Caco-2 (cell line): ENCODE measurements around the gene SMCO4. TPM values are rescaled to one million over a fixed set of nuclear protein-coding genes. Genes with fewer than 3 reads are reported as not detected.

Experiments
- BruUV-seq: library from RNA; stranded (reverse); fragments of 400-500 nt; replicated peaks from 2 replicates; lab custom pipeline; 2021; lab: Mats Ljungman, UMichigan
- CTCF ChIA-PET: fragments of 300-600 bp; sonication (Branson Sonifier 250); formaldehyde crosslinking; loops from one replicate; lab custom pipeline; 2022; ENCODE audit warnings: antibody characterized with exemption; lab: Charles Lee
- POLR2A ChIA-PET: fragments of 300-600 bp; sonication (Branson Sonifier 250); formaldehyde crosslinking; loops from one replicate; lab custom pipeline; 2022; ENCODE audit warnings: antibody characterized with exemption; lab: Charles Lee
- DNase-seq, 2 experiments: peaks; one replicate each; pipeline versions ENCODE4 v3.0.0 to v3.0.0-alpha.2; 2020 to 2022
- H3K27me3 ChIP-seq: replicated peaks from 2 replicates; pipeline ENCODE4 v1.6.0; 2011; ENCODE audit warnings: low read length; ENCODE audit not compliant: control insufficient read depth, insufficient read depth
- H3K36me3 ChIP-seq: 2 replicates; pipeline ENCODE4 v1.5.1; 2011; ENCODE audit warnings: low read length; ENCODE audit not compliant: control insufficient read depth, insufficient read depth
- H3K4me1 ChIP-seq: fragments of 250-450 bp; sonication (Bioruptor Pico); 2 replicates; pipeline ENCODE4 v1.5.1; 2020; ENCODE audit warnings: mild to moderate bottlenecking
- H3K4me3 ChIP-seq: 2 replicates; pipeline ENCODE4 v1.5.1; 2011; ENCODE audit warnings: low read depth, mild to moderate bottlenecking, control low read depth, low read length
- H3K9me3 ChIP-seq: fragments of 250-450 bp; sonication (Bioruptor Pico); 2 replicates; pipeline ENCODE4 v1.5.1; 2020; ENCODE audit warnings: mild to moderate bottlenecking, moderate library complexity
- H3K27ac Mint-ChIP-seq: one replicate; pipeline ENCODE4 v1.8.0; 2022; ENCODE audit warnings: mixed read lengths; ENCODE audit not compliant: unreplicated experiment
- H3K27me3 Mint-ChIP-seq: one replicate; pipeline ENCODE4 v1.8.0; 2022; ENCODE audit warnings: mixed read lengths; ENCODE audit not compliant: insufficient read depth, unreplicated experiment
- H3K36me3 Mint-ChIP-seq: one replicate; pipeline ENCODE4 v1.8.0; 2022; ENCODE audit warnings: mild to moderate bottlenecking, mixed read lengths; ENCODE audit not compliant: insufficient read depth, unreplicated experiment
- H3K4me1 Mint-ChIP-seq: one replicate; pipeline ENCODE4 v1.8.0; 2022; ENCODE audit warnings: low read depth, mixed read lengths; ENCODE audit not compliant: unreplicated experiment
- H3K4me3 Mint-ChIP-seq: one replicate; pipeline ENCODE4 v1.8.0; 2022; ENCODE audit warnings: mild to moderate bottlenecking, moderate library complexity, mixed read lengths; ENCODE audit not compliant: unreplicated experiment
- H3K9me3 Mint-ChIP-seq: one replicate; pipeline ENCODE4 v1.8.0; 2022; ENCODE audit warnings: mixed read lengths; ENCODE audit not compliant: unreplicated experiment
- CTCF ChIP-seq, 2 experiments: fragments of 200-600 bp in 1 of 2; IDR thresholded peaks; 1 replicate in 1 of 2; 2 replicates in 1 of 2; pipeline versions ENCODE4 v1.5.1 to v1.8.0; 2011 to 2022; ENCODE audit warnings: antibody characterized with exemption in 1 of 2, control low read depth in 1 of 2, inconsistent platforms in 1 of 2, low read depth in 1 of 2, low read length in 1 of 2, mild to moderate bottlenecking in 1 of 2, moderate library complexity in 1 of 2; ENCODE audit not compliant: insufficient read depth in 1 of 2, severe bottlenecking in 1 of 2, unreplicated experiment in 1 of 2
- intact Hi-C: fragments of 100-400 bp; cut with micrococcal nuclease; formaldehyde crosslinking; loops from one replicate; pipeline ENCODE4 v1.10.0; 2022; ENCODE audit not compliant: unreplicated experiment
- total RNA-seq: library from RNA; stranded (reverse); gene quantifications from 2 replicates; pipeline ENCODE4 v1.2.3, GENCODE V29; 2022

SMCO4 gene
- total RNA-seq, 1 experiment from 2014 or later: 46.3 TPM

GRCh38 chr11:93564895-93565294 is 21.7 kb upstream of the SMCO4 start:
- Mint-ChIP-seq H3K27me3 (no peaks in the 10 kb centered on the region), H3K4me1 (peaks cover 8% of the 10 kb centered on the region), H3K9me3 (no peaks in the 10 kb centered on the region), H3K27ac (no peak overlapping the region), H3K36me3 (no peaks in the 10 kb centered on the region), H3K4me3 (no peak overlapping the region)
- H3K27me3 ChIP-seq: no peaks in the 10 kb centered on the region
- peaks cover 5% of the 10 kb centered on the region; the same call in 1 of the 2 replicates for H3K4me1 ChIP-seq
- no peak overlapping the region for H3K4me3 ChIP-seq
- ChIA-PET POLR2A (no interaction called here), CTCF (no interaction called here)
- intact Hi-C loops: no loop called here
- DNase-seq: peak in 1 of 2 experiments; percentile 18
- no peaks in the 10 kb centered on the region for H3K9me3 ChIP-seq
- H3K36me3 ChIP-seq: no peaks in the 10 kb centered on the region
- BruUV-seq: no TSS peak
- TF ChIP-seq CTCF (IDR thresholded peaks at IDR 0.05; ENCODE audit: insufficient read depth in 1 of 2, low read depth in 1 of 2, low read length in 1 of 2, severe bottlenecking in 1 of 2, unreplicated experiment in 1 of 2): no peak

- intact Hi-C loops: no loop called here
- Histone ChIP-seq H3K36me3 (no peaks in the 10 kb centered on the region), H3K4me1 (peaks cover 2% of the 10 kb centered on the region; the same call in 1 of the 2 replicates), H3K27me3 (no peaks in the 10 kb centered on the region), H3K9me3 (no peaks in the 10 kb centered on the region), H3K4me3 (no peak overlapping the region)
- no peaks in the 10 kb centered on the region for H3K36me3 Mint-ChIP-seq
- no peak overlapping the region for H3K4me3 Mint-ChIP-seq
- no peaks in the 10 kb centered on the region for H3K9me3 Mint-ChIP-seq
- H3K4me1 Mint-ChIP-seq: peaks cover 8% of the 10 kb centered on the region
- no peak overlapping the region for H3K27ac Mint-ChIP-seq
- POLR2A ChIA-PET: no interaction called here
- no peak for DNase-seq
- BruUV-seq: no TSS peak
- no peaks in the 10 kb centered on the region for H3K27me3 Mint-ChIP-seq
- CTCF ChIA-PET: interaction anchor here (1.0 kb wide), 1 partner anchor 327 kb away, joined by 3 read pairs; no protein-coding TSS in a partner anchor
- TF ChIP-seq CTCF (IDR thresholded peaks at IDR 0.05; ENCODE audit: insufficient read depth in 1 of 2, low read depth in 1 of 2, low read length in 1 of 2, severe bottlenecking in 1 of 2, unreplicated experiment in 1 of 2): no peak
Measured at GRCh38 chr11:93563857-93564256, 20.7 kb upstream of the SMCO4 start.

- peaks cover 8% of the 10 kb centered on the region for H3K4me1 Mint-ChIP-seq
- TF ChIP-seq CTCF (IDR thresholded peaks at IDR 0.05; ENCODE audit: insufficient read depth in 1 of 2, low read depth in 1 of 2, low read length in 1 of 2, severe bottlenecking in 1 of 2, unreplicated experiment in 1 of 2): no peak
- ChIA-PET POLR2A (no interaction called here), CTCF (no interaction called here)
- H3K4me3 Mint-ChIP-seq: no peak overlapping the region
- BruUV-seq: no TSS peak
- no peak overlapping the region for H3K27ac Mint-ChIP-seq
- H3K9me3 Mint-ChIP-seq: no peaks in the 10 kb centered on the region
- Histone ChIP-seq H3K9me3 (no peaks in the 10 kb centered on the region), H3K36me3 (no peaks in the 10 kb centered on the region), H3K4me1 (no peaks in the 10 kb centered on the region; the same call in 1 of the 2 replicates), H3K27me3 (no peaks in the 10 kb centered on the region), H3K4me3 (no peak overlapping the region)
- intact Hi-C loops: no loop called here
- H3K27me3 Mint-ChIP-seq: no peaks in the 10 kb centered on the region
- H3K36me3 Mint-ChIP-seq: no peaks in the 10 kb centered on the region
- no peak for DNase-seq
Measured at GRCh38 chr11:93560199-93560932, 17.2 kb upstream of the SMCO4 start.
